SK-MEL-5 (cell line): ENCODE data around the gene PTHLH. TPM values are rescaled to one million over a fixed set of nuclear protein-coding genes. Genes with fewer than 3 reads are reported as not detected.

Source experiments
- DNase-seq: peaks from one replicate; pipeline ENCODE4 v3.0.0-alpha.2; 2016; ENCODE audit warnings: low read depth, low spot score
- in situ Hi-C: cut with HindIII; loops from 2 replicates; pipeline ENCODE4 v1.10.0; 2016; ENCODE audit warnings: low sequenced_read_pairs, high pct_unique_total_duplicates, low pct_unique_long_range_greater_than_20kb
- polyA plus RNA-seq, 2 experiments: library from polyadenylated mRNA; depleted of rRNA; stranded (reverse); fragments of >200 nt; gene quantifications; 2 replicates each; pipeline ENCODE4 v1.2.3, GENCODE V29; 2015
- total RNA-seq: library from RNA; depleted of rRNA; stranded (reverse); fragments of >200 nt; shearing (Covaris generic); gene quantifications from 2 replicates; pipeline ENCODE4 v1.2.3, GENCODE V29; 2014; rRNA removed

Gene PTHLH
- 0.16 and 0.37 TPM in 2 replicates for total RNA-seq
- 0.60 and 1.1 TPM in 2 replicates for polyA plus RNA-seq (2015; cell fraction: cytosol; rRNA removed)
- polyA plus RNA-seq (2015; cell fraction: nucleus; rRNA removed): 3.4 TPM in 1 of 2 replicates, not detected in the other

- in situ Hi-C loops: no loop called here
These were observed at the start of gene PTHLH for GRCh38 chr12:27972721-27973120. TSS of gene PTHLH (minus strand) at chr12:27972733. CDS start at chr12:27969494, 3,239 bp downstream.

DNA sequence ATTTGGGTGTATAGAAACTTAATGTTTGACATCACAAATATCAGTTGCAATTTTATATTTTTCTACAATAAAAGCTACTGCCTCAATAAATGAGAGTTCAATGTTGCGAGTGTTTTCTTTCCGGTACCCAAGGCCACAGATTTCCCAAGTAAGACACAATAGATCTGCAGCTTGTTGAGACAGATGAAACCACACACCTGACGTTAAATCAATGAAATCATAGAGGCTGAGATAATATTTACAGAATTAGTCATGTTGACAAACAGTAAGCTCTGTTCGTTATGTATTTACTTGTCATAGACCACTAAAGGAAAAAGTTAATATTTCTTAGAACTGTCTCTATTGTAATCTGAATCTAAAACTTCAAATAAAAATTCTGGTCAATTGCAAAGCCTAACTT, 49.2 kb upstream of the PTHLH start:
- no peak for DNase-seq
- in situ Hi-C loops: no loop called here

More at GRCh38 chr12:27972721-27973120, at the start of gene PTHLH:
- DNase-seq: no peak

DNA sequence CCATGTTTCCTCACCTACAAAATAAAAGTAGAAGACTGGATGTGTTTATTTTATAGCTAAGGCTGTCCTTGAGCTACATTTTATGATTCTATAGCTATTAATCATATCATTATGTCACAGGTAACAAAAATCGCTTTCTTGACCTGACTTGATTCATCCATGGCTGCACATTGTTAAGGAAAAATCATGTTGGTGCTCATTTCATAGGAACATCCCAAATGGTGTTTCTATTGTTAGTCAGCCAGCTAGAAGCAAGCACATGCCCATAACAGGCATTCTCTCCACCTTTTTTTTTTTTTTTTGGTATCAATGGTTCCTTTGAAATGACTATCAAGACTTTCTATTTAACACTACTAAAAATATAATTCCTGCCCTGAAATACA, 45.3 kb upstream of the PTHLH start:
- DNase-seq: no peak
- in situ Hi-C loops: no loop called here

- no peak for DNase-seq
- in situ Hi-C loops: no loop called here
These were observed 44.8 kb upstream of the PTHLH start for GRCh38 chr12:28017126-28017872.

GRCh38 chr12:28015165-28015564, 42.6 kb upstream of the PTHLH start:
- in situ Hi-C loops: no loop called here

GRCh38 chr12:28014196-28014595, 41.7 kb upstream of the PTHLH start:
- in situ Hi-C loops: no loop called here
- DNase-seq: no peak

More at GRCh38 chr12:28015165-28015564, 42.6 kb upstream of the PTHLH start:
- no peak for DNase-seq

GRCh38 chr12:28012333-28012918, 39.9 kb upstream of the PTHLH start:
- in situ Hi-C loops: no loop called here
- DNase-seq: no peak

GRCh38 chr12:28010036-28010435, 37.5 kb upstream of the PTHLH start:
- DNase-seq: no peak
- in situ Hi-C loops: no loop called here

- in situ Hi-C loops: no loop called here
- no peak for DNase-seq
These were observed 27.4 kb upstream of the PTHLH start for GRCh38 chr12:27999970-28000369.

GRCh38 chr12:27999521-27999920, 27.0 kb upstream of the PTHLH start:
- DNase-seq: no peak
- in situ Hi-C loops: no loop called here

- no peak for DNase-seq
- in situ Hi-C loops: no loop called here
These were observed 26.1 kb upstream of the PTHLH start for GRCh38 chr12:27998658-27999057.

DNA sequence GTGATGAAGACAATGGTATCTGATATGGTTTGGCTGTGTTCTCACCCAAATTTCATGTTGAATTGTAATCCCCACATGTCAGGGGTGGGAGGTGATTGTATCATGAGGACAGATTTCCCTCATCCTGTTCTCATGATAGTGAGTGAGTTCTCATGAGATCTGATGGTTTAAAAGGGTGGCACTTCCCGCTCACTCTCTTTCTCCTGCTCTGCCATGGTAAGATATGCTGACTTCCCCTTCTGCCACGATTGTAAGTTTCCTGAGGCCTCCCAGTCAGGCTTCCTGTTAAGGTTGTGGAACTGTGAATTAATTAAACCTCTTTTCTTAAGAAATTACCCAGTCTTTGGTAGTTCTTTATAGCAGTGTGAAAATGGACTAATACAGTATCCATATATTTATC, 25.6 kb upstream of the PTHLH start:
- no peak for DNase-seq
- in situ Hi-C loops: no loop called here

DNA sequence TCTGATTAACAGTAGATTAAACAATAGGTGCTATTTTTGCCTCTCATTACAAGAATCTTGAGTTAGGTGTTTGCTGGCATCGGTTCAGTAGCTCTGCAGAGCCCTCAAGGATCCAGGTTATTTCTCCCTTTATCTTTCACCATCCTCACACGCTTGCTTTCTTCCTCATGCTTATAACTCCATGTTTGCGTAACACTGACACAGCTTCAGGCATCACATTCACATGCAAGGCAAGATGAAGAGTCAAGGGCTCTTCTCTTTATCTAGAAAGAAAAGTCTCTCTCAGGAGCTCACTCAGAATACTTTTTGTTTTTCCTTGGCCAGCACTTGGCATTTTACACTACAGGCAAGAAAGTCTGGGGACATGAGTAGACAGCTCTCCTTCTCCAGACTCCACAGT, 24.2 kb upstream of the PTHLH start:
- DNase-seq: no peak
- in situ Hi-C loops: no loop called here

DNA sequence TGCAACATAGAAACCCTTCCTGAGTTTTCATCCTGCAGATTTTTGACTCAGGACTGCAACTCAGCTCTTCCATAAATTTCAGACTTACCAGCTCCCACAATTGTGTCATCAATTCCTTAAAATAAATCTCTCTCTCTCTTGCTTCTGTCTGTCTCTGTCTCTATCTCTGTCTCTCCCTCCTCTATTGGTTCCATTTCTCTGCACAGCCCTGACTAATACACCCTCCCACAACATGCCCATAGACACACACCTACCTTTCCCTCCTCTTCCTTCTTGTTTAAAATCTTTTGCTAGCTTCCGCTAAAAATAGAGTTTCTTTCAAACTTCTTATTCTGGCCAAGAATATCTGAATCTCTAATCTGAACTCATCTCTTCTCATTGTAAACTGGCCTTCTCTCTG, 22.9 kb upstream of the PTHLH start:
- no peak for DNase-seq
- in situ Hi-C loops: no loop called here

DNA sequence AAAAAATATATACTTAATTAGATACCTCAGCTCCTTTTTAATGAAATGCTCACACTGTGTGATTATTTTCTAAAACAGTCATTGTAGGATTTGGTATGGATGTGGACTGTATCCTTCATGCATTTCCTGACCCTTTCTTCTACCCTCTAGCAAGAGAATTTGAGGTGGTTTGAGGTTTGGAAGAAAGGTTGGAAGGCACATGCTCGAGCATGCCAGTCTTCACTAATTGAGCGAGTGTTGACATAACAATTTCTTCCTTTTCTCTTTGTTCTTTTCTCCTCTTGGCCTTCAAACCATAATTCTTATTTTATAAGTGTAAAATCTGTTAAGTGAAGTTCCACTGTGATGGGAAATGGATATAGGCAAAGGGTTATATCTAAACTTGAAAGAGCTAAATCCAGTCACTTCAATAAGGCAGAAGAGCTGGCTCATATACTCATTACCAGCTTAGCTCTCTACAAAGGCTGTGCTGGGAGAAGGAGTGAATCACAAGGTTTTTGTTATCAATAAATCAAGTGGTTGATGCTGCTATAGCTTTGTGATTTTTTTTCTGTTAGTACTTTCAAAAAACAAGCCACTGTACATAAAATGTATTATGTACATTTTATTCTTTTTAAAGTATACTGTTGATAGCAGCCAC, 16.2 kb upstream of the PTHLH start:
- no peak for DNase-seq
- in situ Hi-C loops: no loop called here

- in situ Hi-C loops: no loop called here
- no peak for DNase-seq
These were observed 14.8 kb upstream of the PTHLH start for GRCh38 chr12:27987331-27987730.

DNA sequence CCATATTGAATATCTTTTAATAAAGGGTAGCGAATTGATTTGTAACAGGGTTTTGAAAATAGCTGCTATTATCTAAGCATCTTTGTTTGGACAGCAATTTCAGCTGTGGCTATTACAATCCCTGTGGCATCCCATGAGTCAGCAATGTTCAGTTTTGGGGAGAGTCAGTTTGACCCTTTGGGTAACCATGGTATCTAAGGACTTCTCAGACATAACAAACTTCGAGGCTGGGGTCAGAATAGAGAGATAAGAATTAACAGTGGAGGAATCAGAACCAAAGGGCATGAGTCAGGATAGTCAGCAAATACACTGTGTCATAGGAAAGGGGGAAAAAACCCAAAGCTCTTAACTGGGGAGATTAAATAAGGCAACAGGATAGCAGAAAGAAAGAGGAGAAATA, 11.7 kb upstream of the PTHLH start:
- DNase-seq: no peak
- in situ Hi-C loops: no loop called here

- in situ Hi-C loops: no loop called here
- no peak for DNase-seq
These were observed 10.4 kb upstream of the PTHLH start for GRCh38 chr12:27982951-27983350.

DNA sequence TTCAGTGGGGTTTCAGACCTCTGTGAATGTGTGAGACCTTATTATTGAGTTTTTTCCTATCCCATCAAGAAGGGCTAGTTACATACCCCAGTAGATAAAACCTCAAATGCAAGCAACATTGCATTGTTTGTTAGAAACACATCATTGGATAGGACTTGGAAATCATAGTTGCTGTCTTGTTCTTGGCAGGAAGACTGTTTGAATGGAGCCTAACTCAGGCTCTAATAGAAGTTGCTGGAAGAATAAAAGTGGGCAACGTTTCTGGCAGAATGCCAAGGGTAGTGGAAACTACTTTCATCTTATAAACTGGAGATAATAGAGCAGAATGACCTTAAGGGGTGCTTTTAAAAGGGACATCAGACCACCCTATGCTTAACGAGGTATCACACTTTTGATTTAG, 9.9 kb upstream of the PTHLH start:
- DNase-seq: no peak

More for the DNA sequence above, 9.9 kb upstream of the PTHLH start:
- in situ Hi-C loops: no loop called here
